GM12891 (cell line): ENCODE data around the gene ATAD3A.

Experiments
- PAX5 ChIP-seq: IDR thresholded peaks from 2 replicates; pipeline ENCODE4 v1.6.1; 2011; ENCODE audit warnings: low read length, moderate library complexity, mild to moderate bottlenecking; ENCODE audit not compliant: insufficient read depth, severe bottlenecking
- POLR2A ChIP-seq: IDR thresholded peaks from 2 replicates; pipeline ENCODE4 v1.6.1; 2011; ENCODE audit warnings: low read depth, low read length, control low read depth
- POLR2AphosphoS5 ChIP-seq: IDR thresholded peaks from 2 replicates; pipeline ENCODE4 v1.6.1; 2011; ENCODE audit warnings: low read depth, low read length, control low read depth
- POU2F2 ChIP-seq: IDR thresholded peaks from 2 replicates; pipeline ENCODE4 v1.6.1; 2011; ENCODE audit warnings: low read depth, mild to moderate bottlenecking, control low read depth, low read length, moderate library complexity
- SPI1 ChIP-seq: IDR thresholded peaks from 2 replicates; pipeline ENCODE4 v1.6.1; 2011; ENCODE audit warnings: low read depth, low read length, control low read depth
- TAF1 ChIP-seq: IDR thresholded peaks from 2 replicates; pipeline ENCODE4 v1.6.1; 2011; ENCODE audit warnings: low read depth, low read length, control low read depth

- TF ChIP-seq POLR2A (no peak), TAF1 (no peak), POLR2AphosphoS5 (no peak), SPI1 (no peak), POU2F2 (no peak), PAX5 (no peak)
Measured at GRCh38 chr1:1536938-1537546, 25.1 kb downstream of the ATAD3A start.
